HG03108 (cell line): ENCODE measurements around the gene SGCD.
"Not testable (repeated sequence)": the region's sequence is repeated elsewhere in the genome, so short reads cannot be mapped to it uniquely, and the experiment has no call there.

ENCODE experiments used
- ATAC-seq: cut with Tn5 transposase; IDR thresholded peaks from one replicate; pipeline ENCODE4 v1.9.1; 2021; ENCODE audit warnings: moderate library complexity; ENCODE audit not compliant: unreplicated experiment

SGCD gene

GRCh38 chr5:156617426-156617825, 290.5 kb downstream of the SGCD start:
- no peak for ATAC-seq

- no peak for ATAC-seq
Observed at GRCh38 chr5:156618601-156619000, 291.6 kb downstream of the SGCD start.

GRCh38 chr5:156621719-156622118, 294.8 kb downstream of the SGCD start:
- ATAC-seq = no peak

GRCh38 chr5:156623381-156624040, 296.5 kb downstream of the SGCD start:
- ATAC-seq = no peak

GRCh38 chr5:156624686-156625085, 297.7 kb downstream of the SGCD start:
- no peak for ATAC-seq

- no peak for ATAC-seq
Observed at GRCh38 chr5:156628421-156628820, 301.5 kb downstream of the SGCD start.

GRCh38 chr5:156631005-156631404, 304.0 kb downstream of the SGCD start:
- ATAC-seq = no peak

GRCh38 chr5:156634301-156634700, 307.3 kb downstream of the SGCD start:
- ATAC-seq = no peak

GRCh38 chr5:156640691-156641241, 313.8 kb downstream of the SGCD start:
- ATAC-seq = no peak

- no peak for ATAC-seq
Observed at GRCh38 chr5:156641686-156642085, 314.7 kb downstream of the SGCD start.

GRCh38 chr5:156647034-156647451, 320.1 kb downstream of the SGCD start:
- ATAC-seq = no peak

- no peak for ATAC-seq
Observed at GRCh38 chr5:156654444-156654843, 327.5 kb downstream of the SGCD start.

GRCh38 chr5:156655732-156656131, 328.8 kb downstream of the SGCD start:
- no peak for ATAC-seq

GRCh38 chr5:156664832-156665231, 337.9 kb downstream of the SGCD start:
- ATAC-seq = not testable (repeated sequence)

- ATAC-seq = not testable (repeated sequence)
Observed at GRCh38 chr5:156666686-156667085, 339.7 kb downstream of the SGCD start.

- ATAC-seq = no peak
Observed at GRCh38 chr5:156667616-156668015, 340.7 kb downstream of the SGCD start.

- no peak for ATAC-seq
Observed at GRCh38 chr5:156669416-156669815, 342.5 kb downstream of the SGCD start.

GRCh38 chr5:156670615-156671014, 343.7 kb downstream of the SGCD start:
- ATAC-seq = no peak

- ATAC-seq = no peak
Observed at GRCh38 chr5:156675395-156675794, 348.4 kb downstream of the SGCD start.

- ATAC-seq = no peak
Observed at GRCh38 chr5:156677963-156678362, 351.0 kb downstream of the SGCD start.

- ATAC-seq = no peak
Observed at GRCh38 chr5:156678484-156678883, 351.5 kb downstream of the SGCD start.

GRCh38 chr5:156680831-156681230, 353.9 kb downstream of the SGCD start:
- ATAC-seq = no peak

- no peak for ATAC-seq
Observed at GRCh38 chr5:156681265-156681664, 354.3 kb downstream of the SGCD start.
